OCI-LY7 (cell line): ENCODE measurements around the gene SLC43A1.

Experiments used
- EZH2phosphoT487 ChIP-seq: fragments of 200-600 bp; sonication (generic); IDR thresholded peaks from 2 replicates; pipeline ENCODE4 v1.6.1; 2018; ENCODE audit warnings: low read depth, borderline replicate concordance, mild to moderate bottlenecking, mixed run types, antibody characterized with exemption, low read length, moderate library complexity, mixed read lengths
- TF ChIP-seq, protein P1 (sequence below): fragments of 200-600 bp; sonication (generic); conservative IDR thresholded peaks from 2 replicates; pipeline ENCODE4 v1.5.1; 2014; ENCODE audit warnings: mild to moderate bottlenecking, antibody characterized with exemption, low read length, moderate library complexity, mixed read lengths

DNA sequence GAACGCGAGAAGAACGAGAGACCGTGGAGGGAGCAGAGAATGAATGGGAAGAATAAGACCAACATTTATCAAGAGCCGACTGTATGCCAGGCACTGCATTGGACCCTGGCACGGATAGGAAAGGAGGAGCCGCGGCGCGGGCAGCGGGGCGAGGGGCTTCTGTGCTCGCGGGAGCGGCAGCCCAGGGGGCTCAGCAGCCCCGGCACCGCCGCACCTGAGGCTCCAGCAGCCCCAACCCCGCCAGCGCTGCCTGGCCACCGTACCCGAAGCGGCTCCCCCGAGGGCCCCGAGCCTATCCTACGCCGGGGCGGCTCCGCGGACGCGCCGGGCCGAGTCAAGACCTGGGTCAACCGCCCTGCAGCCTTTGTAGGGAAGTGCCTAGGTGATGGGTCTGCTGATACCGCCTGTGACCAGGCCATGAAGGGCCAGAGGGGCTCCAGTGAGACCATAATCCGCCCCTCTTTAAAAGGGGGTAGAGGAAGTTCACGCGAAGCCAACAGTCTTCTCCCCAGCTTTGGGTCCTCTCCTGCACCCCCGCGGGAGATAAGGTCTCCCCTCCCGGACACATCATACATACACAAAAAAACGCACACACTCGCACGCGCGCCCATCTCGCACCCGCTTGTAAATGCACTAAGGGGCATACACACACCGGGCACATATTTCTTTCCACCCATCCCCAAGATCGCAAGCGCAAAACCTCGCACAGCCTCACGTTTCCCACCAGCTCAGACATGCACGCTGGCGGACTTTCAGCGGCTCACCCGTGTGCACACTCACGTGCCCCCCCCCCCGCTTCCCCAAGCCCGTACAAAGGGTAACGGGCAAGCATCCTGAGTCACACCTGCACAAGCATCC, 56.1 kb downstream of the SLC43A1 start:
- TF ChIP-seq, protein P1, sequence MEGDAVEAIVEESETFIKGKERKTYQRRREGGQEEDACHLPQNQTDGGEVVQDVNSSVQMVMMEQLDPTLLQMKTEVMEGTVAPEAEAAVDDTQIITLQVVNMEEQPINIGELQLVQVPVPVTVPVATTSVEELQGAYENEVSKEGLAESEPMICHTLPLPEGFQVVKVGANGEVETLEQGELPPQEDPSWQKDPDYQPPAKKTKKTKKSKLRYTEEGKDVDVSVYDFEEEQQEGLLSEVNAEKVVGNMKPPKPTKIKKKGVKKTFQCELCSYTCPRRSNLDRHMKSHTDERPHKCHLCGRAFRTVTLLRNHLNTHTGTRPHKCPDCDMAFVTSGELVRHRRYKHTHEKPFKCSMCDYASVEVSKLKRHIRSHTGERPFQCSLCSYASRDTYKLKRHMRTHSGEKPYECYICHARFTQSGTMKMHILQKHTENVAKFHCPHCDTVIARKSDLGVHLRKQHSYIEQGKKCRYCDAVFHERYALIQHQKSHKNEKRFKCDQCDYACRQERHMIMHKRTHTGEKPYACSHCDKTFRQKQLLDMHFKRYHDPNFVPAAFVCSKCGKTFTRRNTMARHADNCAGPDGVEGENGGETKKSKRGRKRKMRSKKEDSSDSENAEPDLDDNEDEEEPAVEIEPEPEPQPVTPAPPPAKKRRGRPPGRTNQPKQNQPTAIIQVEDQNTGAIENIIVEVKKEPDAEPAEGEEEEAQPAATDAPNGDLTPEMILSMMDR: no peak
- TF ChIP-seq EZH2phosphoT487: no peak
